NK-92 treated with Interleukin-12 subunit alpha and Interleukin-12 subunit beta, amount 100 ng/mL, for 24 hours (cell line): ENCODE results near the gene IGIP.

Source experiments
- DNase-seq: peaks from one replicate; lab custom pipeline; 2025; lab: John Stamatoyannopoulos, UW

IGIP gene

DNA sequence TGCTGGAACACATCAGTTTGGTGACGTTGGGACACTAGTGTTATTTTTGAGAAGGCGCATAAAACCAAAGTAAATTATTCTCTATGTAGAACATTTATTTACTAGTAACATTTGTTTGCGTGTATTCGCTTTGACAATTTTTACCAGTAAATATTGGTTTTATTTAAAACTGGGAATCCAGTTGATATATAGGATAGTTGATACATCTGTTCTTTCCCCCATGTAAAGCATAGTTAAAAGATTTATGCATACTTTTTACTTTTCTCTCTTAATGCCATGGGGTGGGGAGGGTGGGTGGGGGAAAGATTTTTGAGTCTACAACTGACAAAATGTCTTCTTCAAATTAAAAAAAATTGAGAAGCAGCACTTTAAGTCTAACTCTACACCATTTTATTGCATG, at the start of gene IGIP:
IGIP (plus strand) TSS at position 301 of the 400 bp plus-strand sequence. CDS start 2,540 bp downstream, outside the sequence.
- DNase-seq, result no peak

DNA sequence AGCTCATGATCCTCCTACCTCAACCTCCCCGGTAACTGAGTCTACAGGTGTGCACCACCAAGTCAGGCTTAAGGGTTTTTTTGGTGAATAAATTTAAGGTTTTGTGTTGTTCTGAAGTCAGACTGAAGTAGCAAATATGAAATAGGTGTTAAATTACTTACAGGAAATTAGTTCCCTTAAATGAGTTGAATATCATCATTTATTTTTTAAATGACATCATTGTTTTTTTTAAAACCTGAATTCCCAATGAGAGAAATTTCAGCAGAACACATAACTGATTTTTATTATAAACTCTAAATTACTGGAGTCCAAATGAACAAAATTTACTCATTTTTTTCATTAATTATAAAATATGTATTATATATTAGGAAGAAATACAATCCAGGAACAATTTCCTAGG, 49.6 kb upstream of the IGIP start:
- DNase-seq, result no peak

DNA sequence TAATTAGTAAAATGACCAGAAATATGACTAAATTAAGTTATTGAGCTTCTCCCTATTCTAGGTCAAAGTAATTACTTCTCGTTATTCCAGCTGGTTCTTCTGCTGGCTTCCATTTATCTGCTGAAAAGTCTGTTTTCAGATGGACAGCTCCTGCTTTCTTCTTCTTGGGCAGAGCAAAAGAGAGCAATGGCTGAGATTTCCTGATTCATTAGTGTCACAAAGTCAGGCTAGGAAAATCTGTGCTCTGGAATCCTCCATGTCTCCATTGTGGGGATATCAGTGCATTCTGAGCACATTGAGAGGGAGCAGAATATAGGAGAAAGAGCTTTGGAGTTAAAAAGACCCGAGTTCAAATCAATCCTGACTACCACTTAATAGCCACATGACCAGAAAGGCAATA, 48.9 kb upstream of the IGIP start:
- no peak for DNase-seq

DNA sequence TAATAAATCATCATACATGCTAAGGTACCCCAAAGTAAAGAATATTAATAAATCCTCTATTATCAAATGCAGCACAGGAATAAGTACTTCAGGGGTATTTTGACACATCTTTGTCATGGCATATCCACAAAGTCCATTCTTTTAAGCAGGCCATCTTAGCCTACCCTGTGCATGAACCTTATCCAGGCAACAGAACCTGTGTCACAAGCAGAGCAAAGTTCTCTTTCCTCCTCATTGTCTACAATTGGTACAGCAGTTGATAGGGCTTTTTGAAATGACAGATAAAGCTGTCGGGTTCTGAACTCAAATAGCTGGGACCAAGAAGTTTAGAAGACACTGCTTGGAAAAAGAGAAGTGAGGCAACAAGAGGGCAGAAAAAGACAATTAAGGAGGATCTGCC, 42.6 kb upstream of the IGIP start:
- DNase-seq, result no peak

DNA sequence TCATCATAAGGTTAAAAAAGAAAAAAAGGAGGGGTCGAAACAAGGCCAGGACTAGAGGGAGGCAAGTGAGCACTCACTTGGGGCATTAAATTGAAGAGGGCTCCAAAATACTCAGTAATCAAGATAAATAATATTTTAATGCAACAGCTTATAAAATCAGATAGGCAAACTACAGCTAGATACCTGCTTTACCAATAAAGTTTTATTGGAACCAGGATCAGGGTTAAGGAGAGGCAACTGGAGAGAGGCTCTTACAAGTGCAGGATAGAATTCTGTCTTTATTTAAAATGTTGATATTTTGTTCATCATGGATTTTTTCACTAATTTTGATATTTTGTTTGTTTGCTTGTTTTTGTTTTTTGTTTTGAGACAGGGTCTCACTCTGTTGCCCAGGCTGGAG, 42.1 kb upstream of the IGIP start:
- no peak for DNase-seq

DNA sequence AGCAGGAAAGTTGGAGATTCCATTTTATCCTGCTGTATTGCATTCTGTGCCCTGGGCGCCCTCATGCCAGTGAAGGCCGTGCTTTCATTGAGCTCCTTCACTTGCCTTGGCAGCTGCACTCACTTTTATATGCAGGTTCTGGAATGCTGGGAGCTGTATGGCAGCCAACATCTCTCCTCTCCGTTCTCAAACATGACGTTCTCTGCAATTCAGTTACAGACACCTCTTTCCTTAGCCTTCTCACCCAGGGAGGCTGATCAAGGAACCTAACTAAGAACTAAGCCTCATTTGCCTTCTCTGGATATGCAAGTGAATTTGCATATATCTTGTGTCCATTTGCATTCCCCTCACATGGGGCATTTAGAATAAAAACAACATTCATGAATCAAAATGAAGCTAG, 41.2 kb upstream of the IGIP start:
- no peak for DNase-seq

DNA sequence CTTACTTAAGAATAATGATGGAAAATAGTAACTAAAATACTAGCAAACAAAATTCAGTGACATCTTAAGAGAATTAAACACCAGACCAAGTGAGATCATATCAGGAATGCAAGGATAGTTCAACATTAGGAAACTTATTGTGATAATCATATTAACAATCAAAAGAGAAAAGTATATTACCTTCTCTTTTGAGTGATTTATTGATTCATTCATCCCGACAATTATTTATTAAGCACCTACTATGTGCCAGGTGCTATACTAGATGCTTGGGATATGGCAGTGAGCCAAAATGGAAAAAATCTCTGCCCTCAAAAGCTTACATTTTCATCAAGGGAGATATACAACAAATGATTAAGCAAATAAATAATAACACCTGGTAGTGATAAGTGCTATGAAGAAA, 35.5 kb upstream of the IGIP start:
- DNase-seq, result no peak

DNA sequence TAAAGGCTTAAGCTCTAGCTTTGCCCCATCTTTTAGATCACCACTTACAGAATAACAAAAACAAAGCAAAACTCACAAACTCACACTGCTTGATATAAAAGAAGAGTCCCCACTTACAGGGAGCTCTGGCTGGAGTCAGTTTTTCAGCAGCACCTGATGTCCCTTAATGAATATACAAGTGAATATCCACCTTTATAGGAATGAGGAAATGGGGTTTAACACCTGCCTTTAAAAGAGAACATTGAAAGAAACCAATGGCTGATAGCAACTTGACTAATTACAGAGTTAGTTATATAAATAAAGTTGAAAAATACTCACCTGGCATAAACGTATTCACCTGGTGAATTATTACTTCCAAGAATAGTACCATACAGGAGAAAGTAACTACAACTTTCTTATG, 32.6 kb upstream of the IGIP start:
- no peak for DNase-seq

DNA sequence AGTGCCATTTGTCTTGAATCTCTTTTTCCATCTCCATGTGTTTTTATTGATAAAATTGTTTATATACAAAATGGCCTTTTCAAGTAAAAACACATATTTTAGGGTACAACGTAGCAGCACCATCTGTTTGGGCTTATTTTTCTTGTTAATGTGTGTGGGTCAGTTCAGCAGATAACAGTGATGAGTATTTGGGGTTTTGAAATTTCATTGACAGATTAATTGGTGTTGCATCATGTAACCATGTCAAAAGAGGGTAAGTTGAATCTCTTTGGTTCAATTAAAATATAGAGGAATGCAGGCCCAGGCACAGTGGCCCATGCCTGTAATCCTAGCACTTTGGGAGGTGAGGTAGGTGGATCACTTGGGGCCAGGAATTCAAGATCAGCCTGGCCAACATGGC, 31.9 kb upstream of the IGIP start:
- DNase-seq, result no peak

DNA sequence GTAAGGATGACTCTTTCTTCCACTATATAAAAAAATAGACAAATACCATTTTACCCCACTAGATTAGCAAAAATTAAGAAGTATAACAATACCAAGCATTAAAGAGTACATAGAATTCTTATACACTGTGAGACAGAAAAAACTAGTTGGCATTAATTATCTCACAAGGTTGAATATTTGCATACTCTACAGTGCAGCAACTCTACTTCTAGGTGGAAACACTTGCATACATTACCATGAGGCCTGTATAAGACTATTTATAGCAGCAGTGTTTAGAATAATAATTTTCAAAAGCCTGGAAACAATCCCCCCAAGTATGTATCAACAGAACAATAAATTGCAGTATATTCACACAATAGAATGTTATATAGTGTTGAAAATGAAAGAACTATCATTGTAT, 30.8 kb upstream of the IGIP start:
- DNase-seq, result no peak

DNA sequence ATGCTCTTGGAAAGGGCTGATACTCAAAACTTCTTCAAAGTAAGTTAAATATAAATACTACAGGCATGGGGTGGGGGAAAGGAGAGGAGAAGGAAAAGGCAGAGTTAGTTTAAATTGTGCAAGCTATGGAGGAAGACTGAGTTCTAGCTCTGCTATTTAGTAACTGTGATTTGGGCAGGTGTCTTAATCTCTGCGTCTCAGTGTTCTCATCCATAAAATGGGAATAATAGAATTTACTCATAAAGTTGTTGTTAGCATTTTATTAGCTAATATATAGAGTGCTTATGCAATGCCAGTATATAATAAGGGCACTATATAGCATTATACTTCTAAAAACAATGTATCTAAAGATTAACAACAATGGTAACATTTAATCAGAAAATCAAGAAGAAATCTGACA, 24.6 kb upstream of the IGIP start:
- DNase-seq, result no peak

DNA sequence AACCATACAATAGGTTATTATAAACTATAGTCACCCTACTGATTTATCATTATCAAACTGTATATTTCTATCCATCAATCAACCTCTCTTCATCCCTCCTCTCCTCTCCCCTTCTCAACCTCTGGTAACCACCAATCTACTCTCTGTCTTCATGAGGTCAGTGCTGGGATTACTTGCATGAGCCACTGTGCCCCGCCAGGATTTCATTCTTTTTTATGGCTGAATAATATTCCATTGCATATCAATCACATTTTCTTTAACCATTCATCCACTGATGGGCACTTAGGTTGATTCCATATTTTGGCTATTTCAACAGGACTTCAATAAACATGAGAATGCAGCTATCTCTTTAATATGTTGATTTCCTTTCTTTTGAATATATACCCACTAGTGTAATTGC, 22.6 kb upstream of the IGIP start:
- DNase-seq, result no peak

DNA sequence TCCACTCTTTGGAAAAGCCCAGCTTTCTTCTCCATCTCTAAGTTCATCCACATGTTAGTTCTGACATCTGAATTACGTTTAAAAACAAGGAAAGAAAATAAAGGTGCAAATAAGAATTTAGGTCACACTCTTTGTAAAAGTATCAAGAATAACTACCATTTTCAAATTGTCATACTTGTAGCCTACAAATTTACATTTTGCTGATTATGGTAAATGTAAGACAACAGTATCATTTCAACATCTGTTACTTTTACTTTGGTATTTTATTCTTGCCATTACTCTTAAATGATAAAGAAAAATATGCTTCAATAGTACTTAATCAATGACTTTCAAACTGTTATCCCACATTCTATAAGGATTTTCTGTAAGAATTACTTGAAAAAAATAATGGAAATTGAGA, 21.6 kb upstream of the IGIP start:
- no peak for DNase-seq

DNA sequence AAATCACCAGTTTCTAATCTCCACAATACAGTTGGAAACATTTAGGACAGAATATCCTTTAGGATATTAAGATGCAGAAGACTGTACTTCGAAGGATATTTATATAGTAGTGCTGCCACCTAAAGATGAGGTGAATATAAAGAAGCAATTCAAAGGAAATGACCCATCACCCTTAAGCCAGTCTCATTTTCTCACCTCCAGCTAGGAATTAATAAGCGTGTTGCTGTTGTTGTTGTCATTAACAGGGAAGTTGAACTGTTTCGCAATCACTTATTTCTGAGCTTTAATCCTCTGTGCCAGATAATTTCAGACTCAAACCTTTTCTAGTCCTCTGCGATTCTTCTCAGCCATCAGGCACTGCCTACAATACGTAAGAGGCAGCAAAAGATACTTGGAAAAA, 19.6 kb upstream of the IGIP start:
- DNase-seq, result no peak

DNA sequence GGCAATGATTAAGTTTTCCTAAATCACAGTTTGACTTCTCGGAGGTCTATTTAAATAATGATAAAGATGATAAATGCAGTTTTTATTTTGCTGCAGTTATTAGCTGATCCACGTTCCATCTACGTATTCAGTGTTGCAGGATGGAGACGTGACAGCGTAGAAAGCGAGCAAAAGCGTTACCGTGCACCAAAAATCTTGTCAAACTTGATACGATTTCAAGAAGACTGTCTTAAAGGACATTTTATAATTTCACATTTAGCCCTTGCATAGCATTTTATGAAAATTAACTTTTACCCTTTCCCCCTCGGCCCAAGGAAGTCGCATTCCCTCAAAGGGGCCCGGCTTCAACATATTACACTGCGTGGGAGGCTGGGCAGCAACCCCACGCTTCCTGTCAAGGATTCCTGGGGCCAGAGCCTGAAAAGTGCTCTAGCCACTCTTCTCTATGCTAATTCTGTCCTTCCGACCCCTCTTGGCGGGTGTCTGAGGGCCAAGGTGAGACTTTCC, 18.9 kb upstream of the IGIP start:
- no peak for DNase-seq

DNA sequence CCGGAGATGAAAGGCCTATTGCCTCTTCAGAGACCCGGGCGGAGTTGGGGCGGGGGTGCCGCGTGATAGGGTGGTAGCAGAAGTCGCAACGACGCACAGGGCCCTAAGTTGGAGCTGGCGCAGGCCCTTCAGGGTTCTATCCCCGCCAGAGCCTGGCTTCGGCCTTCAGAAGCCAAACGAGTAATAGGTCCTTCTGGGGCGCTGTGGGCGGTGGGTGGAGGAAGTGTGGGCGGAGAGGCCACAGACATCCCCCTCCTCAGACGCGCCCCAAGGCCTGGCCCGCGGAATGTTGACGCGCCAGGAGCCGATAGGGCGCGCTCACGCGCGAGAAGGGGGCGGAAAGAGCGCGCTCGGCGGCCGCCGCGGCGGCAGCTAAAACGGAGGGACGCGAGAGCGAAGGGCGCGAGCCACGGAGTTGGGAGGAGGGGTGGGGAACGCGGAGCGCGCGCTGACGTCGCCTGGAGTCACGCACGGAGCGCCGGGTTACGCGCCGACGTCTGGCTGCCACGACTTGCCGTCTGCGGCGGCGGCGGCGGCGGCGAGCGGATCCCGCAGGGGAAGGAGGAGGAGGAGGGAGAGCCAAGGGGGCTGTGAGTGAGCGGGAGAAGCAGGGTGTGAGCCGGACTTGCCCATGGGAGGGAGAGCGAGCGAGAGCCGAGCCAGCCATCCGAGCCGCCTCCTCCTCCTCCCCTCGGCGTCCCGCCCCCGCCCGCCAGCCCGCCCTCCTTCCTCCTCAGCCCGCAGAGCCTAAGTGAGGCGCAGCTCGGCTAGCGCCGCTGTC, 18.2 kb upstream of the IGIP start:
- DNase-seq, result peak; percentile 97

DNA sequence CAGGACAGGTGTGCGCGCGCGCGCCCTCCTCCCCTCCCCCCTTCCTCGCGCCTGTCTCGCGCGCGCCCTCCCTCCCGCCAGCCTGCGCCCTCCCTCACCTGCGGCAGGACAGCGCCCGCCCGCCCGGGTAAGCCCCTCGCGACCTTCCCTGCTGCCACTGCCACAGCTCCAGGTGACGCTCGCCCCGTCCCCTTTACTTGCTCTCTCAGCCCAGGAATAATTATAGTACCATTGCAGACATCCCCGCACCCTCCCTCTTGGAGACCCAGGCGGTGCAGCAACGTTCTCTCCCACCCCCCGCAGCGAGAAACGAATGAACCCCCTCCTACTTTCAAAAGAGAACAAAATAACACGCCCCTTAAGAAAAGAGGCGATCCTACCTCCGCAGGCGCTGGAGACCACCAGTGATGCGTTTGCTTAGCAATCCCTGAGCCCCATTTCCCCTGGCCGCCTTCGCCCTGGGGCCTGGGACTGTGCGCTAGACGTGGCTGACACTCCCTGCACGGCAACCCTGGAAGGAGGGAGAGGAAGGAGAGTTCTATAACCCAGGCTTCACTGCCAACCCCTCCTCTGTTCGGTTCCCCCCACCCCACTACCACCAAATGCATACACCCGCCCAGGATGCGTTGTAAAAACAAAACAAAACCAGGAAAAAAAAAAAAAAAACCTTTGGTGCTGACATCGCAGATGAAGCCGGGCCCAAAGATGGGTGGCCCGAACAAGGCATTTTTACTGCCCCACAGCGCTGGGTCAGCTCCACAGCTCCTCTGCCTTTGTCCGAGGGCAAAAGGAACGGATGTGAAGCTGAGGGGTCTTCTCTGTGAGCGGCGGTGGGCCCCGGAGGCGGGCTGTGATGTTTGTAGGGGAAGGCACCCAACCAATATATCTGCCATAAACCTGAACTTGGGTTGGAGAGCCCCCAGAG, 17.4 kb upstream of the IGIP start:
- DNase-seq, result no peak

DNA sequence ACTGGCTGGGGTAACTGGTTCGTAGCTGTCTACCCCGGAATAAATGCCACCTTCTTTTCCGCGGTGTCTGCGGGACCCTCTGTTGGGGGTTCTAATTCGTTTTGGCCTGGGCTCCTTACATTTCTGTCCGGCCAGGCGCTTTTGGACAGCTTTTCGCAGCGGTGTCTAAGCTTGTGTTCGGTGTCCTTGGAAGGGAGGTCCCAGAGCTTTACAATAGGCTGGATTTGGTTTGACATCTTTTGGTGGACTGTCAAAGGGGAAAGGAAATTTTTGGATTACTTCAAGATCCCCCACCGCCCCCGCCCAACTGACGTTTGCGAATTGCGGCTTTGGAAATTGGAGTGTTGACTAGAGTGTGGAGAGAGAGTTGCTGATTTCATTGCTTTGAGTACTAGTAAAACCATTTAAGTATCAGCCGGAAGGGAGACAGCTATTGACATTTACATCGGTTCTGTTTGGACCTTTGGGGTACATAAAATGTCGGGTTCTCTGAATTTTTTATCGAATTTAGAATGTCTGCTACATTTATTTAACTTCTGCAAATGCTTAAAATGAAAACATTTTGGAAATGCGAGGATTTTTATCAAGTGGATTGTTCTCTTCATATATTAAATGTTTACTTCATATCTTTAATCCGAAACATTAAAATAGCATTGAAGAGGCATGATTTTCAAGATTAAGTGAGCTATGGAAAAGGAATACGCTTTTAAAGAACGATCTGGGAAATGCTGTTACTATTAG, 16.5 kb upstream of the IGIP start:
- no peak for DNase-seq

DNA sequence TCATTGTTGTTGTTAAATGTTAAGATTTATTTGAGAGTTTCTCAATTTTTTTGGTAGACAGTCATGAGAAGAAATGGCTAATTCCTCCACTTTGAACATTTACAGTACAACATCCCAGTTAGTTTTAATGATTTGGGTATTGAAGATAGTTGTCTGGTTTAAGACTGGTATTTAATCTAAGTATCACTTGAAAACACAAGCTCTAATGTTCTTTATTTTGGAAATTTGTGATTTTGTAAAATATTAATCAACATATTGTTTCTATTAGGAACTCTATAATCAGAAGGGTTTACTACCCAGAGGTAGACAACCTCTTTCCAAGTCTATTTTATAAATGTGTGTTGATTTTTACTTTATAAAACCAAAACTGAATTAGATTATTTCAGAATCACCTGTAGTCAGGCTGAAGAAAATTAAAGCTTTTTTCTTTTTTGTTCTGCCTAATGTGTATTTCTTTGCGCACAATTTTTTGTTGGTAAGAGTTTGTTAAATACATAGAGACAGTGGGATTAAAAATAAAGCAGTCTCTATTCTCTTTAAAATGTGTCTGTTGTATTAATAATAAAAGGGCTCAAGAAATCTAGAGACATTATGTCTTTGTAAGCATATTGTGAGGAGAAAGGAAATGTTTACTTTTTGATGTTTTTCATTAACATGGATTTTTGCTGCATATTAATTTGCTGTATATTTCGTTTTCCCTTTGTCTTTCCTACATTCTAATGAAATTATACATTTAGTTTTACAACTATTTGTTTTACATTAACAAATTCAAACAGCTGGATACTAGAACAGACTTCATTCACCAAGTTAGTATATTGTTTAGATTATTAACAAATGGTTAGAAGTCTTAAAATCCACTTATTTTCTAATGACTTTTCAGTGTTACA, 15.7 kb upstream of the IGIP start:
- DNase-seq, result no peak

DNA sequence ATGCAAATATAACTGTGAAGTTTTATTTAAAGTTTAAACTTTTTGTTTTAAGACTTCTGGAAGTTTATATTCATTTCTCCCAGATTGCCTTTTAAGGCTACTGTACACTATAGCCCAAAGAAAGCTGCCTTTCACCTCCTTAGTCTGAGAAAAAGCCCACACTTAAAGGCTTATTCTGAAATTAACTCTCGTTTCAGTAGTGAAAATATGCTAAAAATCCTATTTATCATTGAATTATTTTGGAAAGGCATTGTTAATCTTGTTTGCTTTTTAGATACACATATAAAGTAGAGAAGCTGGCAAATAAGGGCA, 15.1 kb upstream of the IGIP start:
- no peak for DNase-seq

DNA sequence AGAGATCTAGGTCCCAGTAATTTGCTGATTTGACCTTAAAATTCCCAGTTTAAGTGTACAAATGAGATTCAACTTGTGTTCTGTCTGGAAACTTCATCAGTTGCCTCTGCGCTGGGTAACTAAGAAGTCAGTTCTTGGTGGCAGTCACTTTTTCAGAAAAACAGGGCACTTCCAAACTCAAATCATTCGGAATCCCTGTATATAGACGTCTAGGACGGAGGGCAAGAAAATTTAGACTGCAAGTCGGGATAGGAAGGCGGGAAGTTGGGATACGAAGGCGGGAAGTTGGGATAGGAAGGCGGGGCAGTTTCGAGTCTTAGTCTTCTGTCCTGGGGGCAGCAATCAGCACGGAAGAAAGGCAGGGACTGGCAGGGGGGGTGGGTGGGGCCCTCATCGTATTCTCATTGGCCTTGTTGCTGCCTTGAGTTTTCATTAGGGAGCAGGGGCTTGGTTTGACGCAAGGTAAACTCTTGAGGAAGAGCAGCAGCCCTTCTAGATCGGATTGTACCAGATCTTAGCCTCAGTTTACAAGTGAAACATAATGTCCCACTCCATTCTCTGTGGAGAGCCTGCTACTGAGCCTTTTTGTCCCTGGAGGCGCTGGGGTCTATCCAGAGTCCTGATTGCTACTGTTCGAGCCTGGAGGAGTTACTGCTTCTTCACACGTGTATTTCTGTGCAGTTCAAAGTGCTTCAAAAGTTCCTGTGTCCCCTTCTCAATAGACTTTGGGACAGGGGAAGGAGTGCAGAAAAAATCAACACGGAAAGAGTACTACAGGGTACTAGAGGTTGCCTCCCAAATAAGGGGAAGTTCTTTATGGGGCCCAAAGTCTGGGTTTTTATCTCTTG, 14.5 kb upstream of the IGIP start:
- no peak for DNase-seq
